Raji (cell line): ENCODE measurements around the gene GALNT5.

Experiments
- POLR2A ChIP-seq: IDR thresholded peaks from 2 replicates; pipeline ENCODE4 v1.6.1; 2011; ENCODE audit warnings: low read depth, low read length, control low read depth; ENCODE audit not compliant: insufficient read depth

Gene GALNT5

DNA sequence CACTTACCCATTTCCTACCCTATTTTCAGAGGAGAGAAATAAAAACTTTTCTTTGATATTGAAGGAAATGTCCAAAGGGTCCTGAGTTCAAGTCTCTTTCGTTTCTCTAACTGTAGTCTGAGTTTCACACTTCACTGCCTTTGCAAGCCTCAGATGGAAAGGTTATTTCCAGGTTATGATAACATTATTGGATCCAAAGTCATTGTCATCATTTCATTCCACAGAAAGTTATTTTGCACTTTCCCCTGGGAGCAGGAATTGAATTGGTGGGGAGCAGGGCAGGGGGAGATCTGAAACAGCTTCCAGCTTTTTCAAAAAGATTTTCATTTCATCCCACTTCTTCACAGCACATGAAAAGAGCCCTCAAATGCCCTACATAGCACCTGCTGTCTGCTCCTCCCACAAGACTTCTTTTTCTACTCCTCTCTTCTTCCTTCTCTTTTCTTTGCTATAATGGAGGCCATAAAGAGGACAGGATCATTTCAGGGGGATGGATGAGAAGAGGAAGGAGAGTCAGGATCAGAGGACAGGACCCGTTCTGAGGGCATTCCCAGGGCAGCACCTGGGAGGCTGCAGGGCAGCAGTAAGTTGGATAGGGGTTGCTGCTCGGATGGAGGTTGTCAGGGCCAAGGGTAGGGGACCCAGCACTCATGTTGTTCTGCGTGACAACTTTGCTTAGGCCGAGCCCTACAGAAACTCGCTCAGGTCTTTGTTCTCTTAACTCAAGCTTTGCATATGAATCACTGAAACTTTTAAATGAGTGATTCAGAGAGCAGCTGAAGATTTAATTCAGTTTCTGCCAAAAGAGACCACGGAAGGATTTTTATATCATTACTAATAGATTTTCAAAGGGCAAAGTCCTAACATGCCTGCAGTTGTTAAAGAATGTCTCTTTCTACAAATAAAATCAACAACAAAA, 11.4 kb upstream of the GALNT5 start:
- no peak for TF ChIP-seq POLR2A

DNA sequence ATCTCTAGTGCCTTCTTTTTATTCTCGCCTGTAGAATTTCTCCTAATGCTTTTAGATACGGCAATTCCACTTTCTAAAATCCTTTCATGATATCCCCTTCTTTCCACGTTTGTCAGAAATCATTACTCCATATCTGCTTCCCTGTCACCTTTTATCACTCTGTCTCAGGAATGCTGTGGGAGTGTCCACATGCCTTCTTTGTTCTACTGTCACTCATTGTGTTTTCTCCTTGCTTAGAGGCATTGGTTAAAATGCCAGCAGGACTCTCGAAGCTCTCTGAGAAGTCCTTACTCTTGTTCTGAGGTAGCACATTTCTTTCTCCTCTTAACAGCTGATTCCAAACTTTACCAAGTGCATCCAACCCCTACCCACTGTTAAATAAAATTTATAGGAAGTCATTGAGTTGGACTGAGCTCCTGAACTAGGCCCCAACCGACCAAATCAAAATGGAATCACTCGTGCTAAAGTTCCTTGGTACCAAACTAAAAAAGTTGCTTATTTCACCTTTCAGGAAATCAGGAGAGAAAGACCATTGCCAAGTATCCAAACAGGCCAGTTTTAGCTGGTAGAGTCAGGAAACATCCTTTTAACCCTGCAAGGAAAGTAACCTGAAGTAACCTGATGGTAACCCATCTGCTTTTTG, 10.6 kb upstream of the GALNT5 start:
- TF ChIP-seq POLR2A, result no peak

DNA sequence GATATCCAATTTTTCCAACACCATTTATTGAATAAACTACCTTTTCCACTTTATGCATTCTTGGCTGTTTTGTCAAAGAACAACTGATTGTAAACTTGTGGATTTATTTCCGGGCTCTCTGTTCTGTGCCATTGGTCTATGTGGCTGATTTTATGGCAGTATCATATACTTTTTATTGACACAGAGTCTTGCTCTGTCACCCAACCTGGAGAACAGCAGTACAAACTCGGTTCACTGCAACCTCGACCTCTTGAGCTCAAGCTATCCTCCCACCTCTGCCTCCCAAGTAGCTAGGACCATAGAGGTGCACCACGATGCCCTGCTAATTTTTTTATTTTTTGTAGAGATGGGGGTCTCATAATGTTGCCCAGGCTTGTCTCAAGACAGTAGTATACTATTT, 6.7 kb upstream of the GALNT5 start:
- TF ChIP-seq POLR2A, result no peak

DNA sequence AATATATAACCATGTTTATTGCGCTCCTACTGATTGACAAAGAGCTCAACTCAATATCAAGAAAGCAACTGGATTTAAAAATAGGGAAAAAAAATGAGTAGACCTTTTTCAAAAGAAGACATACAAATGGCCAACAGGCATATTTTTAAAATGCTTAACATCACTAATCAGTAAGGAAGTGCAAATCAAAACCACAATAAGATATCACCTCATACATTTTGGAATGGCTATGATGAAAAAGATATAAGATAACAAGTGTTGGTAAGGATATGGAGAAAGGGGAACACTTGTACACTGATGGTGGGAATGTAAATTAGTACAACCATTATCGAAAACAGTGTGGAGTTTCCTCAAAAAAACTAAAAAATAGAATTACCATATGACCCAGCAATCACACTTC, 5.6 kb upstream of the GALNT5 start:
- TF ChIP-seq POLR2A, result no peak

DNA sequence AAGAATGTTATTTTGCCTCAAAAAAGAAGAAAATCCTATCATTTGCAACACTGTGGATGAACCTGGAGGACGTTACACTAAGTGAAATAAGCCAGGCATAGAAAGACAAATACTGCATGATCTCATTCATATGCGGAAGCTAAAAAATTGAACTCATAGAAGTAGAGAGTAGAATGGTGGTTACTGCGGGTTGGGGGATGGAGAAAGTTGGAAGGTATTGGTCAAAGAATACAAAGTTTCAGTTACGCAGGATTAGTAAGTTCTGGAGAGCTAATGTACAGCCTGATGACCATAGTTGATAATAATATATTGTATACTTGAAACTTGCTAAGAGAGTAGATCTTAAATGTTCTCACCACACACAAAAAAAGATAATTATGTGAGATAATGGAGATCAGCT, 5.0 kb upstream of the GALNT5 start:
- TF ChIP-seq POLR2A, result no peak

DNA sequence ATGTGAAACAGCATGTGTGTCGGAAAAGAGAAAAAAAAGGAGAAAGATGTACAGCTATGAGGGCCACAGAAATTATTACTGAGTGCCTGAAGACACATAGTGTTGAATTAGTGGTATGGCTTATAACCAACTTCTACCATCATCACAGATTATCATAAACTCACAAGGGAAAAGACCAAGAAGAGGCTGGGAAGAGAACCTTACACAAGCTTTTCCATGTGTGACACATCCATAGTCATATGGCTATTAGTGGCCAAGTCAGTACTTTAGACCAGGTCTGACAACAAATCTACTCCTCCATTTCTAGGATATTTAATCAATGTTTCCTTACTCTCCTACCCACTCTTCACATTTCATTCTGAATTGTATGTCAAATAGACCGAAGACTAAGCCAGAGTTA, 3.5 kb upstream of the GALNT5 start:
- TF ChIP-seq POLR2A, result no peak

DNA sequence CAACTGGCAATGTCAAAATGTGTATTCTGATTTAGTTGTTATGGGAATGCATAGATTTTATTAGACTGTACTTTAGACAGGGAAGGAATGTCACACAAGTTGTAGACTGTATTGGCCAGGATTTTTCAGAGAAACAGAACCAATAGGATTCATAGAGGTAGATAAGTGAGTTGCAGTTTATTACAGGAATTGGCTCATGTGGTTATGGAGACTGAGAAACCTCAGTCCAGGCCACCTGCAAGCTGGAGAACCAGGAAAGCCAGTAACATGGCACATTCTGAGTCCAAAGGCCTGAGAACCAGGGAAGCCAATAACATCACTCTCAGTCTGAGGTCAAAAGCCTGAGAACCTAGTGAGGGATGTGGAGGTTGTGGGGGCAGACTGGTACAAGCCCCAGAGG, 1.8 kb upstream of the GALNT5 start:
- TF ChIP-seq POLR2A, result no peak

DNA sequence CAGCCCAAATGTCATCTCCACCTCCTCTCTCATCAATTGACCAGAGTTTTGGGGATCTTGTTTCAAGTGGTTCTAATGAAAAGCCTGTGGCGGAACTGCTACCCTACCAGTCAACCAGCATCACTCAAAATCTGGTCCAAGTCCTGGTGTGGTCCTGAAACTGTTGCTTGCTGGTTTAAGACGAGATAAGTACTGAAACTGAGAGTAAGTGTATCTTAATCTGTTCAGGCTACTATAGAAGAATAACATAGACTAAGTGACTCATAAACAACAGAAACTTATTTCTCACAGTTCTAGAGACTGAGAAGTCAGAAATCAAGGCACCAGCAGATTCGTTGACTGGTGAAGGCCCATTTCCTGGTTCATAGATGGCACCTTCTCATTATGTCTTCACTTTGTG, 879 bp upstream of the GALNT5 start:
- no peak for TF ChIP-seq POLR2A

DNA sequence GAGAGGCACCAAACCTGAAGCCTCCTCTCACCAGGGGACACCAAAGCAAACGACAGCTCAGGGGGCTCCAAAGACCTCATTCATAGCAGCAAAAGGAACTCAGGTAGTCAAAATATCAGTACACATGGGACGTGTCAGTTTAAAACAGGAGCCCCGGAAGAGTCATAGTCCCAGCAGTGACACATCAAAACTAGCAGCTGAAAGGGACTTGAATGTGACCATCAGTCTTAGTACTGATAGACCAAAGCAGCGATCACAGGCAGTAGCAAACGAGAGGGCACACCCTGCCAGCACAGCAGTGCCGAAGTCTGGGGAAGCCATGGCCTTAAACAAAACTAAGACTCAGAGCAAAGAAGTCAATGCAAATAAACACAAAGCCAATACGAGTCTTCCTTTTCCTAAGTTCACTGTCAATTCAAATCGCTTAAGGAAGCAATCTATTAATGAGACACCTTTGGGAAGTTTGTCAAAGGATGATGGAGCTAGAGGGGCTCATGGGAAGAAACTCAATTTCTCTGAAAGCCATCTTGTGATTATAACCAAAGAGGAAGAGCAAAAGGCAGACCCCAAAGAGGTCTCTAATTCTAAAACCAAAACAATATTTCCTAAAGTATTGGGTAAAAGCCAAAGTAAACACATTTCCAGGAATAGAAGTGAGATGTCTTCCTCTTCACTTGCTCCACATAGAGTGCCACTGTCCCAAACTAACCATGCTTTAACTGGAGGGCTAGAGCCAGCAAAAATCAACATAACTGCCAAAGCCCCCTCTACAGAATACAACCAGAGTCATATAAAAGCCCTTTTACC, 1.2 kb downstream of the GALNT5 start:
- no peak for TF ChIP-seq POLR2A

DNA sequence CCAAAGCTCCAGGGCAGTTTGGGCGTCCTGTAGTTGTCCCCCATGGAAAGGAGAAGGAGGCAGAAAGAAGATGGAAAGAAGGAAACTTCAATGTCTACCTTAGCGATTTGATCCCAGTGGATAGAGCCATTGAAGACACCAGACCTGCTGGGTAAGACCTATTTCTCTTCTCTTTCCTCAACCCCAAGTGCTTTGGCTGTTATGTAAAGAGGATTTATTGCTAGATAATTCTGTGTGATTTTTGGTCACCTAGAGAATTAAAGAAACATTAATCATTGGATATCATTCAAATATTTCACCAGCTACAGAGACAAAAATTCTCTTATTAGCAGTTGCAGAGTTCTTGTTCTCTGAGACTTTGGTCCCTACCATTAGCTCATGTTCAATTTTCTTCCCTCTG, 1.9 kb downstream of the GALNT5 start:
- TF ChIP-seq POLR2A, result no peak

DNA sequence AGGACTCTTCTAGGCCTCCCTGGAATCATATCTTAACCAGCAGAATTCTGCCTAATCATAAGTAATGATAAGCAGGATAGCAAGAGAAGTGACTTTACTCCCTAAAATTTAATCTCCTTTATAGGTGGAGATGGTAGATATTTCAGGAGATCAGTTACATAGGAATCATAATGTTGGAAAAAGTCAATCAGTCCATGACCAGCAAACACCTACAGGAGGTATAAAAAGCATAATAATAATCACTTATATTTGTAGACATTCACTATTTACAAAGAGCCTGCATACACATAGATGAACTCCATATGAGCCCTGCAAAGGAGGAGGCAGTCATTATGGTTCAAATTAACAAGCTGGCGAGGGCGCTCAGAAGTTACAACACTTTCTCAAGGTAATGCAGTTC, 2.5 kb downstream of the GALNT5 start:
- TF ChIP-seq POLR2A, result no peak

DNA sequence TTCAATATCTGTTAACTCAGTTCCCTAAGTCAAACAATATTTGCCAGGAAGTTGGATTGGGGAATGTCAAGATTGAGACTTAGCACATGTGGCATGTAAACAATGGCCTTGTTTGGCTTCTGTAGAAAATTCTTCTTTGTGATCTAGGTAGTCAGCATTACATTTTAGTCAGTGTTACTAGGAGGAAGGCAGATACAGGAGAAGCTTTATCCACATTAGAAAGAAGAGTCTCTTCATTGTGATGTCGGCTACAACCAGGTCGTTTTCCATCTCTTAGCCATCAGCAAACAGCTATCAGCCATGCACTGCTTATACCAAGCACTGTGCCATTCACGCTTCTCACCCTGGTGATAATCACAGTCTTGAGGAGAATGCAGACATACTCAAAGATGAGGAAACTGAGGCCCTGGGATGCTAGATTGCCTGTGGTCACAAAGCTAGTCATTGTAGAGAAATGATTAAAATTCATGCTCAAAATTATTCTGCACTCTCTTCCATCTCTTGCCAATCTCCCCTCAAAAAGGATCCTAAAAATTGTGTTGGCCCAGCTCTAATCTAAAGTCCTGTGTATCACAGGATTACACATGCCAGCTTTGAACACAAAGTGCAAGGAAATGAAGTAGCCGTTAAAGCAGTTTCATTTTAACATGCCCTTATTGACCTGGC, 3.2 kb downstream of the GALNT5 start:
- TF ChIP-seq POLR2A, result no peak

DNA sequence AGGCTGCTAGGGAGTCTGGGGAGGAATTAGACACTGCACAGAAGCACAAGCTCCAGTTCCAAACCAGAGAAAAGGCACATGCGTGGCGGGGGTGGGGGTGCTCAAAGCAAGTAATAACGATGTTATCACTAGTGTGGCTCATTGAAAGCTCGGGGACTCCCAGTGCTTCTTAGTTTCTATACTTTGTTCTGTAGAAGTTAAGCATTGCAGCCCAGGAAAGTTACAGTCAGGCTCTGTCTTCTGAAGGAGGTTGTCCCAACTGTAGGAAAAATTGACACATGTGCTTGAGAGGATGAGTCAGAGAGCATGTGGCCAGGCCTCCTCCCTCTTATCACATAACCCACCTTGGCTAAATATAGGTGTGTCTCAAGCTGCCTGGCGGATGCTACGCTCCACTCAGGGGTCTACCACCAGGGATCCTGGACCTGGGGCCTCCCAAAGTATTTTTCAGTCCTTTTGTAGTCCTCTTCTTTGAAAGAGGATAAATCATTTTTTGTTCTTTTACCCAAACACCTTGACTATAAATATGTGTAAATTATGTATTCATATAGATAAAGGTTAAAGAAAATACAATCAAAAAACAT, 3.8 kb downstream of the GALNT5 start:
- no peak for TF ChIP-seq POLR2A

DNA sequence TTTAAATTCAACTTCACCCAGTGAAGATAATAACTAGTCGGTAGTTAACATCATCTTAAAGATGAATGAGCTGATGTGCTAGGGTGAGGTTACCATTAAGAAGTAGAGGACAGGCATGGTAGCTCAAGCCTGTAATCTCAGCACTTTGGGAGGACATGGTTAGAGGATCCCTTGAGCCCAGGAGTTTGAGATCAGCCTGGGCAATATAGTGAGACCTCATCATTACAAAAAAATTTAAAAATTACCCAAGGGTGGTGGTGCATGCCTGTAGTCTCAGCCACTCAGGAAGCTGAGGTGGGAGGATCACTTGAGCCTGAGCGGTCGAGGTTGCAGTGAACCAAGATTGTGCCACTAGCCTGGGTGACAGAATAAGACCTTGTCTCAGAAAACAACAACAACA, 4.7 kb downstream of the GALNT5 start:
- no peak for TF ChIP-seq POLR2A

DNA sequence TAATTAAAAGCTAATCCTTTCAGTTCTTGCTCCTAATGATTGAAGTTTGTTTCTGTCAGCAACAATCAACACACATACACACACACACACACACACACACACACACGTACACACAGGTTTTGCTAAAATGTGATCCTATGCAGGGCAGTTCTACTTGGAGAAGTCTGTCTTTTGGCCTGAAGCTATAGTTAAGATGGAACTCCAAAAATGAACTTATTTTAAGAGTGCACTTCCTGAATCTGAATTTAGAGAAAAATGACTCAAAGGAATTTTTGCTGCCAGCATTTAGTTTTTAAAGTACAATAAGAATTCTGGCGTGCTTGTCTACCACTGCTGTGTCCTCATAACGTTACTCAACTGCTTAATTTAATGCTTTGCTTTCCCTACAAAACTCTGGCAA, 6.6 kb downstream of the GALNT5 start:
- no peak for TF ChIP-seq POLR2A
